GM19240 (cell line): Measurements from ENCODE around the gene SHANK2.

Experiments
- DNase-seq: peaks from one replicate; pipeline ENCODE4 v3.0.0; 2011; ENCODE audit warnings: low spot score; ENCODE audit not compliant: insufficient read length

The SHANK2 gene

DNA sequence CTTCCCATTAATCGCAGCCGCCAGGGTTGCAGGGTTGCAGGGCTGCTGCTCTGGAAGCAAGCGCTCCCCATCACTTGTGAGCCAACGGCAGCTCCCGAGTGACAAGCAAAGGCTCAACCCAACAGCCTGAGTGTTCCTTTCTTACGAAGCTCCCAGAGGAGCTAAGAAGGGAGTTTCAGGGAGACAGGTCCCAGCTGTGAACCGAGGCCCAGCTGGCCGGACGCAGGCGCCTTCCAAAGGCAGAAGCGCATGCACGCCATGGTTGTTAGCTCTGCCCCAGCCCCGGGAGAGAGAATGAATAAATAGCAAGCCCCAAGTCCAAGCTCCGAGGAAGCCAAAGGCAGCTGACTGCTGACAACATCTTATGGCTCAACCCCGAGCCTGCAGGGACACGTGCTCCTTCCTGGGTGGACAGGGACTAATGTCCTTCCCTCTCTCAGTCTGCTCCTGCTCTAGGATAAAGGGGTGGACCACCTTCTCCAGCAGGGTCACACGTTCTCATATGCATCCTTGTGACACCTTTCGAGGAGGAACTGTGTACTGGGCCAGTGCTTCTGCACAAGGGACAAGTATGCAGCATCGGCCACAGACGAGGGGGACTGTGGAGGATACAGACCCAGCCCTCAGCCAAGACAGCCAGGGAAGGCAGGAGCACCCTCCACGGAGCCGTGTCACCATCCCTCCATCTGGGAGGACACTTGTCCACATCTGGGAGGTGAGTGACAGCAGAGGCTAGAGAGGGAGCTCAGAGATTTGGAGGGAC lies 29.9 kb downstream of the SHANK2 start:
- DNase-seq, result no peak

DNA sequence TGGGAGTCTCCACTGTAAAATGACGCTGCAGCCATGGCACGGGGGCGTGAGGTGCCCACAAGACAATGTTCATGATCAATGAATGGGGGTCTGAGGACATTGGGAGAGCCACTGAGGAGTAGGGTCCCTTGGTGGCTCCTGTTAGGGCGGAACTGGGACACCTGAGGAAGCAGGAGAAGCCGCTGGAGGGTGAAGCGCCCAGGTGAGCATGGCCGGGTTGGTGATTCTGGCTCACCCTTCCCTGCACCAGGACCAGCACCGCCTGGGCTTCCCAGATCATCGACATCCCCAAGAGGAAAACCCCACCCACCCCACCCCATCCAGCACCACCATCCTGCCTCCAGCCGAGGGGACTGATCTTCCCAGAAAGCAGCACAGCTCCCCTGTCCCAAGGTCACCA lies 30.6 kb downstream of the SHANK2 start:
- DNase-seq, result no peak

DNA sequence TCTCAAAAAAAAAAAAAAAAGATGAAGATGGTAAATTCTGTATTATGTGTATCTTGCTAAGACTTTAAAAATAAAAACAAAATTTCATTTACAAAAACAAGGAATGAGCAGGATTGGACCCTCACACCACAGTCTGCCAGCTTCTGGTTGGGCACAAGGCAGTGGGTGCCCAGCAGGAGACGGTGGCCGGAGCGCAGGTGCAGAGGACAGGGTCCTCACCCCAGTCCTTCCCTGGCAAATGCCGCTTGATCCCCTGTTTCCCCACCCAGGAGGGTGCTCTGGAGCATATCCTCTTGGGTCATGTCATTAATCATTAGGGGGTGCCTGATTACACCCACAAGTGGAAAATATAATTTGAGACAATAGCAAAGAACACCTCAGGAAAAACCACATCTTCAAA lies 31.2 kb downstream of the SHANK2 start:
- no peak for DNase-seq

DNA sequence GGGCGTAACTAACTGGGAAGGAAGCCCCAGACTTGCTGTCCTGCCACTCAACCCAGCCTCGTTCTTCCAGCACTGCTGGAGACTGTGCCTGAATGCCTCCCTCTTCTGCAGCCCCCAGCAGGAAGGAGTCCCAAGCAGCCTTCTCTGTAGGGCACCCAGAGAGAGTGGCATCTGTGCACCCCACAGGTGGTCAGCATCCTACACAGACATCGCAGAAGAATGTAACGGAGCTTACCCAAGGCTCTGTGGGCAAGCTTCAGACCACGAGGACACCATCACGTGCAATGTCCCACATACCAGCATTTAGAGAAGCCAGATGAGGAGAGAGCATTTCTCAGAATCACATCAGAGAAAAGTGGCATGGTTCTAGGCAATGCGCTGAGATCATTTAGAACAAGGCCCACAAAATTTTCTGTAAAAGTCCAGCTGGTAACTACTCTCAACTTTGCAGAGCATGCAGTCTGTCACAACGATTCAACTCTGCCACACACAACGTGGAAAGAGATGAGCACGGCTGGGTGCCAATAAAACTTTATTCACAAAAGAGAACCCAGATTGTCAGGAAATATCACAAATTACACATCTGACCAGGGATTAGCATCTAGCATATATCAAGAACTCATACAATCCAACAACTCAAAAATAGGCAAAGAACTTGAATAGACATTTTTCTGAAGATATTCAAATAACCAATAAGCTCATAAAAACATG lies 33.4 kb downstream of the SHANK2 start:
- no peak for DNase-seq

DNA sequence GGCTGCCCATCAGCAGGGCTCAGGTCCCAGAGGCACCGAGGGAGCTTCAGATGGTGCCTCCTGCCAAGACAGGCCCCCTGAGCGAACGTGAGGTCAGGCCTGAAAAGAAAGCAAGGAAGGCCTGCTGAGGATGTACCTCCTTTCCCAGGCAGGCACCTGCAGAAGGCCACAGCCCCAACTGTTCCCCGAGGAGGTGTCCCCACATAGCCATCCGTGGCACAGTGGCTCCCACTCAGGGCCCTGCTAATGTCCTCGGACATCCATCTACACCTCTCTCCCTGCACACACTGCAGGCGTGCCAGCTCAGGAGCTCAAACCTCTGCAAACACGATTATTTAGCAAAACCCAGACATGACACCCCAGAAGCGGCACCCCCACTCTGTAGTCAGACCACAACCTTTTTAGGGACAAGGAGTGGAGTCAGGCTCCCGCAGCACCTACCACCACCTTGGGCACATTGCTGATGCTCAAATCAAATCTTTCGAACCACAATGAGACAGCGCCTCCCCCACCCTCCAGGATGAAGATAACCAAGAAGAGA lies 36.9 kb downstream of the SHANK2 start:
- DNase-seq, result no peak

DNA sequence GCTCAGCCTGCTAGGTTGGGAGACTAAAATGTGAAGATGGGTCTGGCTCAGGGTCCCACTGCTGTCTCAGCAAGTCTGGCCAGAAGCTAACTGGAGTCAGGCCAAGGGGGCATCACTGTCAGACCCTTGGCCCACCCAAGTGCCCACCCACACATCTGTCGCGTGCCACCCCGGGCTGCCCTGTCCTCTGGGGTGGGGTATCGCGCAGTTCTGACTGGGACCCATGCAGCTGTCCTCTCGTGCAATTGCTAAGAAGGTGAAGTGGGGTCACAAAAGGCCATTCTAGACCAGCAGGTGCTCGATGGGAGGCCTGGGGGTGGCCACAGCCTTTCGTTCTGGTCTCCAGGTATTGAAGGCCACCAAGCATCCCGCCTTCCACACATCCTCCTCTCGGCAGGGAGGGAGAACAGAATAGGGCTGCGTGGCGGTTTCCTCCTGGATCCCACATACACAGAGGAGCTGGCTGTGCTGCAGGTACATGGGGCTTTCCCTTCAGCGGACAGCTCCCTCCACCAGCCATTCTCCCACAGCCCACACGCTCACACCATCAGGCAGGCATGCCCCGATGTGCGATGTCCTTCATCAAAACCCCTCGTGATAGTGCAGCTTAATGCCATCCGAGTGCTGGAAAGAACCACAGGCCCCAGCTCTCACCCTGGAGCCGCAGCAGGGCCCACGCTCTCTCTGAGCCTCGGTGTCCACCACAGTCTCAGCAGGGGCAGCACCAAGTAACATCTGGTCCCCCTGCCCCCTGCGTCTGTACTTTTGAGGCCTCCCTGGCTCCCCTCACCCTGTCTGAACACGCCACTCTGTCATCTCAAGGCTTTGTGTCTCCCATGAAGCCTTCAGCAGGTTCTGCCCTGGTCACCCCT lies 37.6 kb downstream of the SHANK2 start:
- no peak for DNase-seq

DNA sequence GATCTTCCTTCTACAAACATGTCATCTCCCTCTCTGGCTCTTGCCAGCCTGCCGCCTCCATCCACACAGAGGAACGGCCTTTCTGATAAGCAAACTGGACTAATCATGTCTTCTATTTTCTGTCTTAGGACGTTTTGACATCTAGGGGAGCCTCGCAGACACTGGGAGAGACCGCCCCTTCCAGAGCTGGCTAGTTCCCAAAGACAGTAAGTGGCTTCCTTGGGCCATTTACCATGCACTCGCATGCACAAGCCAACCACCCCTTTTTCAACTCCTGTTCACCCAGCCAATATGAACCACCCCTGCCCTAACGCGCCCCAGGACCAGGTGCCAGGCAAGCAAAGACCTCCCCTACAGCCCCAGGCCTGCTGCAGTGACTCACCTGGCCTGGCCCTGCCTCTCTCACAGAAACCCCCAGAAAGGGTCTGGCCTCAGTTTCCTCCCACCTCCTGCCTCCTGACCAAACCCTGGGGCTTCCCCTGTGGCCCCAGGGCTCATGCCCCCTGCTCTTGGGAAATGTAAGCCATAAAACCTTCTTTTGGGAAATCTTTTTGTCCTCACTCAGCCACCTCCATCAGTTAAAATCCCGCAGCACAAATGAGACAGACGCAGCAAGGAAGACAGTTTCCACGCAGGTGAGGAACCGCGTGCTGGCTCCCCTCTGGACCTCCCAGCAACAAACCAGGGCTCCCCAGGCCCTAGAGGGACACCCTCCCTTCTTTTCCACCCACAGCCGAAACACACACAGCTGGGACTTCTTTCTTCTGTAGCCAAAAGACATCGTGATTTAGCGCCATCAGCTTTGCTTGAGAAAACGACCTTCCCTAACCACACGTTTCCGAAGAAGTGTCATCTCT lies 38.5 kb downstream of the SHANK2 start:
- no peak for DNase-seq

DNA sequence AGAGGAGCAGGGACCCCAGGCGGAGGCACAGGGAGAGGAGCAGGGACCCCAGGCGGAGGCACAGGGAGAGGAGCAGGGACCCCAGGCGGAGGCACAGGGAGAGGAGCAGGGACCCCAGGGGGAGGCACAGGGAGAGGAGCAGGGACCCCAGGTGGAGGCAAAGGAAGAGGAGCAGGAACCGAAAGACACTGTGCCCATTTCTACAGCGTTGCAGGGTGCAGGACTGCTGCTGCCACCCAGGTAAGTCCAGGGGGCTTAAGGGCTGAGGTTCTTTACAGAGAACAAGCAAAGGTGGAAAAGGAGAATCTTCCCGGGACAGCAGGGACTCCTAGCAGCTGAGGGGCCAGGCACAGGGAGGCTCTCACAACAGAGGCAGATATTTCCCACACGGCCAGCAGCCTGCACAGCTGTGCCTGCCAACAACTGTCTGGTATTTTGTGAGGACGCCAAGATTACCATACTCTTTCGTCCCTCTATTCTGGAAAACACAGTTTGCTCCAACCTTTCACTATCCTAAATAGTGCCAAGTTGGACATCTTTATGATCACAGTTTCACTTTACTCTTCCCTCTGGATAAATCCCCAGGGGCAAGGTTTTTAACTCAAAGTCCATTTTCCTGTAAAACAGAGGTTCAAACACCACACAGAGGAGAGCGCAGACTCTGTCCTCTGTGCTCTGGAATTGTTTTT lies 39.4 kb downstream of the SHANK2 start:
- DNase-seq, result no peak

DNA sequence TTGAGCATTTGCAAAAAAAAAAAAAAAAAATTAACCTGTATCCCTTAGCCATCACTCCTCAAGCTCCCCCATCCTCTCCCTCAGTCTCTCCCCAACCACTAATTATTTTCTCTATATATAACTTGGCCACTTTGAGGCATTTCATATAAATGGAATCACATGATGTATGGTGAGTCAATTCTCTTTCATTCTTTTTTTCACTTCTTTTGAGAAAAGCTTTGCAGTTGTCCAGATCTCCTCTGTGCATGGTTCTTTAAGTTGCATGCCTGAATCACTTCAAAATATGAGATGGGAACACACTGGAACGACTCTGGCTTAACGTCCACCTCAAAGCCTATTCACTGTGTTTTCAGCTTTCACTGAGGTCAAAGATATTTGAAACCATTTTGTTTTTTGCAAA lies 40.7 kb downstream of the SHANK2 start:
- no peak for DNase-seq

DNA sequence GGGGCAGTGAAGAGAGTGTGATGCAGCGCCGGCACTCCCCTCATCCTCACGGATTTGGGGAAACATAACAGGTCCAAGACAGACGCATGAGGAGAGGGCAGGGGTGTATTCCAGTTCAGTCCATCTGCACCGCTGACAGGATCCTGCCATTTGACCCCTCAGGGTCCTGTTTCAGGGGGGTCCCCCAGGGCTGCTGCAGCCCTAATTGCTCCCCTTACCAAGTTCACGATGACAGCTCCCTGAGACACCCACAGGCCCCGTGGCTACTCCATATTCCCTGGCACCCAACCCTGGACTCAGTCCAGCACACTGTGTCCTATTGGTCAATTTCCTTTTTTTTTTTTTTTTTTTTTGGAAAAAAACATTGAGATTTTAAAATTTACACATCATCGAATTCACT lies 41.5 kb downstream of the SHANK2 start:
- DNase-seq, result no peak

DNA sequence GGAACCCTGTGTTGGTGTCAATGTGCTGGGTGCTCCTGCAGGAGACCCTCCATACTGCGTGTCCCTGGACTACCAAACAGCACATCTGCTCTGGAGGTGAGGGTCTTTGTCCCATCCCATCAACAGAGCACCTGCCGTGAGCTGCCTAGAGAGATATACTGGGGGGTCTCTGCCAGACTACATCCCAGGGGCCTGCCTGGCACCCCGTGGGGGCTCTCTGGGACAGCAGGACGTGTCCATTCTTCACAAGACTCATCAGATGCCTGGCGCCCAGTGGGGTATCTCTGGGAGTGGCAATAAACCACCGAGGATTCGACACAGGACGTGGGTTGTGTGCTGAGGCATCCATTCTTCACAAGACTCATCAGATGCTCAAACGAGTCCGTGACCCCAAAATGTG lies 42.7 kb downstream of the SHANK2 start:
- DNase-seq, result no peak

DNA sequence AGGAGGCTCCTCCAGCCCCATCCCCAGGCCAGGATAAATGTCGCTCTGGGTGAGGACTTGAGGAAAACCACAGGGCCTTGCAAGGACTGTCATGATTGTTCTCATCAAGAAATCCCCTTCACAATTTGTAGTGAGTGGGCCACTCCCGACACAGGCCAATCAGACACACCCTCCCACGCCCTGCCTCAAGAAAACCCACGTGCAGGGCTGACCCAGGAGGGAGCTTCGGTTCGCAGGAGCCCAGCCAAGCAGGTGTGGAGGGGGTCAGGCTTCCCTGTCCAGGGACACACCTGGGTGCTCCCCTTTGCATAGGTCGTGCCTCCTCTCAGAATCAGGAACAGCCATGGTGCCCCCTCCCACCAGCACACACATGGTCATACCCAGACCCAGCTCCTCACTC lies 43.2 kb downstream of the SHANK2 start:
- no peak for DNase-seq

DNA sequence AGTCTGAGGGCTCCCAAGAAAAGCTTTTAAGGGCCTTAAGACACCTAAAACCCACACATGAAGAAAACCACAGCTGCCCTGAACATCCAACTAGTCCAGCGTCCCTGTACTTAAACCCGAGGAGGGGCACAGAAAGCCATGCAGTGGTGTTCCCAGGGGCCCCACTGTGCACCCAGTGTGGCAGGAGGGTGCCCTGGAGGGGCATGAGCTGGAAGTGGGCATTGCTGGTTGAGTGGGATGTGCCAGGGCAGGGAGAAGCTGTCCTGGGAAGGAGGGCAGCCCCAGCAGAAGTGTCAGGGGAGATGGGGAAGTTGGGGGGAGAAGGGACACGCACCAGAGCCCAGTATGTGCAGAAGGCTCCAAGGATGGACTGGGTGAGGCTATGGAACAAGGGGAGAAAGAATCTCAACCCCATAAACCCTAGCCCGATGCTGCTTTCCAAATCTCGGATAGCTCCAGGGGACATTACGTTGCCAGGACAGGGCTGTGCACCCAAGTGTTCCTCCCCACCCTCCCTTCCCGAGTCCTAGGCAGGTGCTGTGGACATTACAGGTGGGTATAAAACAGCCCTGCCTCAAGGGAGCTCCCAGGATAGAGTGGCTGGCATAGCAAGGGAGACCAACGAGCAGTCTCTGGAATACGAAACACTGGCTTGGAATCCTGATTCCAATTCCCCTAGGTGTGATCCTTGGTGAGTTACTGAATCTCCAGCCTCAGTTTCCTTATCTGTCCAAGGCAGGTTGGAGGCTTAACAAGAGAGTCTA lies 44.2 kb downstream of the SHANK2 start:
- no peak for DNase-seq

DNA sequence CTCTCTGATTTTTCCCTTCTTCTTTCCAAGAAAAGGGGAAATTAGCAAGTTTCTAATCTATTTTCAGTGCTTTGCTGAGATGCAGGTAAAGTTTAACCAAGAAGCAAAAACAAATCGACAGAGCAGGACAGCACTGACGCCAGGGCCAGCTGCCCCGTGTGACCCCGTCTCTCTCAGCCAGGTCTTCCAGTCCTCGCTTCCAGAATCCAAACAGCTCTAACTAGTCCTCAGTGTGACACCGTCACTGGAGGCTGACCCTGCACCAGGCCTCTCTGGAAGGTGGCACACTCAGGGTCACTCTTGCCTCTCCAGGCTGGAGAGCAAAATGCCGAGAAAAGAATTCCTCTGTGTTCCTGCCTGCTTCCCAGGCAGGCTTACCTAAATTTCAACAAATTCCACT lies 44.8 kb downstream of the SHANK2 start:
- no peak for DNase-seq

DNA sequence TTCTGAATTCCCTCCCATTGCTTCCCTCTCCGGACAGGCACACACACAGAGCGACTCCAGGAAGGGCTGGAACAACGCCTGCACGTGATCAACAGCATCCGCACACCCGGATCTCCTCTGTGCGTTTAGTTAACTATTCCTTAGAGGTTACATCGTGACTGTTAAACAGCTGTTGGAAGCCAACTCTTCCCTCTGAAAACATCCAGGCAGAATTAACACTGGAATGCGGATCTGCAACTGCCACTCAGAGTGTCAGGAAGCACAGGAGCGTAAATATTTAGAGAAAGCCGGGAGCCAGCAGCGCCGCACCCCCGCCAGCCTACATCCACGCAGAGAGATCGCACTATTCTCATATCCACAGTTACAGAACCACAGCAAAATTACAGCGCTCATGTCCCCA lies 46.2 kb downstream of the SHANK2 start:
- no peak for DNase-seq

DNA sequence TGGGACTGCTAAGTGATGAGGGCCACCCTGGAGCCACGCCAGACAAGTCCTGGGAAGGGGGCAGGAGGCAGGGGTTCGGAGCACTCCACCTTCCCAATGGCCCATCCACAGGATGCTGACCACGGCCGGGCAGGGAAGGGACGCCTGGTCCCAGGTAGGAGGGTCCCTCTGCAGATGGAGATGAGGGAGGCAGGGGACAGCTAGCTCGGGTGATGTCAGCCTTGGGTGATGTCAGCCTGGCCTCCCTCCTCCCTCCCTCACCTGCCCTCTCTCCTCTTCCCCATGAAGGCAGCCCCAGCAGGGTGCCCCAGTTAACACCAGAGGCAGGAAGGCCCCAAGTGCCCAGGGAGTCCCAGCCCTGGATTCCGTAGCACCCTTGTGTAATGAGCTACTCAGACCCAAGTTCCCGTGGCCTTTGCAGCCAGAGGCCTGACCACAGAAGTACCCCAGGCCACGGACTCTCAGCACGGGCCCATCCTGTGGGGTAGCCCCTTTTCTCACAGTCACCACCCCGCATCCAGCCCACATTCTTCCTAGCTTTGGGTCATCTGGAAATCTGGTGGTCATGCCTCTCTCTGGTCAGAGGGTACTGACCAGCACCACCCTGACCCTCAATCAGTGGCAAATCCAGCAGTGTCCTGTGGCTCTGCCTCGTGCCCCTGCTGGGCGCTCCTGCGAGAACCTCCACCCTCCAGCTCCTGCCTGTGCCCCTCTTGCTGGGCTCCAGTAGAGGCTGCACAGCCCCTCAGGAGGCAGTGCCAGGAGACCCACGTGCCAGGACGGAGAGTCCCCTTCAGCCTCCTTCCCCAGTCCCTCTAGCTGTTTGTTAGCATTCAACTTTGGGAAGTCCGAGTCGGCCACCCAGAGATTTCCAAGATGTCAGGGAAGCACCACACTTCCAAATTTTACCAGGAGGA lies 47.4 kb downstream of the SHANK2 start:
- no peak for DNase-seq

DNA sequence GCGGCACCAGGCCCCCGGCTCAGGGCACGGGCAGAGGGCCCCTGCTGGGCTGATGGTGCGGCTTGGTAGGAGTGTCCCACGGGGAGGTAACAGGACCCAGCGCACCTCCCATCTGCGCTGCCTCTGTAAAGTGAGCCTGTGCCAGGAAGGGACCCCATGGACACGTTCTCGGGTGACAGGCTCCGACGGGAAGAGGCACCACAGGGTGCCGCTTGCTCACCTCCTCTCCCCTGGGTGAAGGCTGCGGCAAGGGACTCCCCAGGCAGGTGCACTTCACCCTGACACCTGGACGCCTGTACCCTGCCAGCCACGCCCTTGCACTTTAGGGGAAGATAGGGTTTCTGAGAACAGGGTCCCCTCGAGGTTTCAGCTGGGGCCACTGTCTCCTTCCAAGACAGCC lies 48.1 kb downstream of the SHANK2 start:
- no peak for DNase-seq

DNA sequence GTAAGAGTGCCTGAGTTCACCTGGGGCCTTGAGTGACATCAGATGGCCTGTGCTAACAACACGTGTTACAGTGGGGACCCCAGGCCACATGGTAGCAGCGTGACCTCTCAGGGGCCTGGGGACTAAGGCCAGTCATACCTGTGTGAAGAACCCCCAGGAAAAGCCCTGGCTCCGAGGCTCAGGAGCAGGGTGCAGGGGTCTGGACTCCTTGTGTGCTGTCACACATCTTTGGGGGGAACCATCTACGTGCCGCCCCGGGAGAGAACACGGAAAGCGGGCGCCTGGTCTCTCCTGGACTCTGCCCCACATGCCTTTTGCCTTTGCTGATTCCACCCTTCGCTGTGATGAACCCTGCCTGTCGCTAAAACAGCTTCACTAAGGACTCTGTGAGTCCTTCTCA lies 48.7 kb downstream of the SHANK2 start:
- no peak for DNase-seq

DNA sequence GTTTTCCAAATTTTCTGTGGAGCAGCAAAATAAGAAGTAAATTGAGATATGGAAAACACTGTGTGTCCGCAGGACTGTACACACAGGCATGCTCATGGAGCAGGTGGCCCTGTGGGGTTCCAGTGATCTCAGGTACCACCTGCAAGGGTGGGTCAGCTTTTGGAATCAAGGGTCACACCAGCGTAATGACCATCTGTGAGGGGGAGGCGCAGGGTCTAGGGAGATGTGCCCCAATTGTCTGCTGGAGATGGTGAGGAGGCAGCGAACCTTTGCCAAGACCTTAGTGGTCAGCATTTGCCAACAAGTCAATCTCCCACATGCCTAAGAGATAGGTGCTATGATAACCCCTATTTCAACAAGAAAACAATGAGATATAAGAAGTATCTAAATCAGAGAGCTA lies 49.4 kb downstream of the SHANK2 start:
- no peak for DNase-seq
